ENCODE data around the gene ZCWPW1.

GRCh38 chr7:100437150-100438100 lies 8.9 kb upstream of the ZCWPW1 start:
- no peak for TF ChIP-seq POLR2AphosphoS5 (IDR thresholded peaks at IDR 0.05)
- TF ChIP-seq, protein P1, sequence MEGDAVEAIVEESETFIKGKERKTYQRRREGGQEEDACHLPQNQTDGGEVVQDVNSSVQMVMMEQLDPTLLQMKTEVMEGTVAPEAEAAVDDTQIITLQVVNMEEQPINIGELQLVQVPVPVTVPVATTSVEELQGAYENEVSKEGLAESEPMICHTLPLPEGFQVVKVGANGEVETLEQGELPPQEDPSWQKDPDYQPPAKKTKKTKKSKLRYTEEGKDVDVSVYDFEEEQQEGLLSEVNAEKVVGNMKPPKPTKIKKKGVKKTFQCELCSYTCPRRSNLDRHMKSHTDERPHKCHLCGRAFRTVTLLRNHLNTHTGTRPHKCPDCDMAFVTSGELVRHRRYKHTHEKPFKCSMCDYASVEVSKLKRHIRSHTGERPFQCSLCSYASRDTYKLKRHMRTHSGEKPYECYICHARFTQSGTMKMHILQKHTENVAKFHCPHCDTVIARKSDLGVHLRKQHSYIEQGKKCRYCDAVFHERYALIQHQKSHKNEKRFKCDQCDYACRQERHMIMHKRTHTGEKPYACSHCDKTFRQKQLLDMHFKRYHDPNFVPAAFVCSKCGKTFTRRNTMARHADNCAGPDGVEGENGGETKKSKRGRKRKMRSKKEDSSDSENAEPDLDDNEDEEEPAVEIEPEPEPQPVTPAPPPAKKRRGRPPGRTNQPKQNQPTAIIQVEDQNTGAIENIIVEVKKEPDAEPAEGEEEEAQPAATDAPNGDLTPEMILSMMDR (IDR thresholded peaks at IDR 0.05): no peak
- no peak for TF ChIP-seq POLR2A (IDR thresholded peaks at IDR 0.05)
